Upper lobe of right lung (tissue), 1 donor: Measurements from ENCODE around the gene CDK14. TPM values are rescaled to one million over a fixed set of nuclear protein-coding genes. Genes with fewer than 3 reads are reported as not detected.
"Not testable (repeated sequence)": the region's sequence is repeated elsewhere in the genome, so short reads cannot be mapped to it uniquely, and the experiment has no call there.

Experiments used
- ATAC-seq: fragments of 200-7000 bp; cut with Tn5 transposase; one replicate; pipeline ENCODE4 v1.9.1; 2020; ENCODE audit warnings: mild to moderate bottlenecking, moderate library complexity
- DNase-seq: peaks from one replicate; pipeline ENCODE4 v3.0.0-alpha.2; 2020
- H3K27ac ChIP-seq: fragments of 200-600 bp; one replicate; pipeline ENCODE4 v1.8.0; 2022
- H3K27me3 ChIP-seq: fragments of 200-600 bp; one replicate; pipeline ENCODE4 v1.8.0; 2022; ENCODE audit warnings: mild to moderate bottlenecking
- H3K36me3 ChIP-seq: fragments of 200-600 bp; one replicate; pipeline ENCODE4 v1.8.0; 2022
- H3K4me1 ChIP-seq: fragments of 200-600 bp; one replicate; pipeline ENCODE4 v1.8.0; 2022
- H3K4me3 ChIP-seq: fragments of 200-600 bp; one replicate; pipeline ENCODE4 v1.8.0; 2022; ENCODE audit warnings: mild to moderate bottlenecking
- H3K9me3 ChIP-seq: fragments of 200-600 bp; one replicate; pipeline ENCODE4 v1.8.0; 2022
- intact Hi-C: fragments of 100-400 bp; cut with DNase I; formaldehyde crosslinking; loops from one replicate; pipeline ENCODE4 v1.11.0; 2022
- total RNA-seq: library from RNA; stranded (reverse); fragmentation: NEBNext Ultra II Directional; extraction: Animal tissue kit (Norgen Biotek cat#: 25700); gene quantifications from one replicate; pipeline ENCODE4 v1.2.1, GENCODE V29; 2021
- TF ChIP-seq, protein P1 (sequence below): fragments of 200-600 bp; IDR thresholded peaks from one replicate; pipeline ENCODE4 v1.8.0; 2022; ENCODE audit warnings: antibody characterized with exemption
- donor health status: DM: no; HTN: yes; CAD: no; lungs with severe emphysema.

The CDK14 gene
- total RNA-seq, 1 donor from 2014 or later: 47.2 TPM

DNA sequence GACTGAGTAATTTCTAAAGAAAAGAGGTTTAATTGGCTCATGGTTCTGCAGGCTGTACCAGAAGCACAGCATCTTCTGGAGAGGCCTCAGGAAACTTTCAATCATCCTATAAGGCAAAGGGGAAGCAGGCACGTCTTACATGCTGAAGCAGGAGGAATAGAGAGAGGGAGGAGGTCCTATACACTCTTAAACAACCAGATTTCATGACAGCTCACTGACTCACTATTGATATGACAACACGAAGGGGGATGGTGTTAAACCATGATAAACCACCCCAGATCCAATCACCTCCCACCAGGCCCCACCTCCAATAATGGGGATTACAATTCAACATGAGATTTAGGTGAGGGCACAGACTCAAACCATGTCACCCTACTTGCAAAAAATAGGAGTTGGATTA is 201.5 kb downstream of the CDK14 start:
- intact Hi-C loops: no loop called here
- Histone ChIP-seq H3K4me3 (no peak overlapping the region), H3K9me3 (peaks cover 13% of the 10 kb centered on the region), H3K27ac (no peak overlapping the region), H3K36me3 (no peaks in the 10 kb centered on the region), H3K4me1 (no peaks in the 10 kb centered on the region), H3K27me3 (no peaks in the 10 kb centered on the region)
- DNase-seq: no peak
- TF ChIP-seq, protein P1, sequence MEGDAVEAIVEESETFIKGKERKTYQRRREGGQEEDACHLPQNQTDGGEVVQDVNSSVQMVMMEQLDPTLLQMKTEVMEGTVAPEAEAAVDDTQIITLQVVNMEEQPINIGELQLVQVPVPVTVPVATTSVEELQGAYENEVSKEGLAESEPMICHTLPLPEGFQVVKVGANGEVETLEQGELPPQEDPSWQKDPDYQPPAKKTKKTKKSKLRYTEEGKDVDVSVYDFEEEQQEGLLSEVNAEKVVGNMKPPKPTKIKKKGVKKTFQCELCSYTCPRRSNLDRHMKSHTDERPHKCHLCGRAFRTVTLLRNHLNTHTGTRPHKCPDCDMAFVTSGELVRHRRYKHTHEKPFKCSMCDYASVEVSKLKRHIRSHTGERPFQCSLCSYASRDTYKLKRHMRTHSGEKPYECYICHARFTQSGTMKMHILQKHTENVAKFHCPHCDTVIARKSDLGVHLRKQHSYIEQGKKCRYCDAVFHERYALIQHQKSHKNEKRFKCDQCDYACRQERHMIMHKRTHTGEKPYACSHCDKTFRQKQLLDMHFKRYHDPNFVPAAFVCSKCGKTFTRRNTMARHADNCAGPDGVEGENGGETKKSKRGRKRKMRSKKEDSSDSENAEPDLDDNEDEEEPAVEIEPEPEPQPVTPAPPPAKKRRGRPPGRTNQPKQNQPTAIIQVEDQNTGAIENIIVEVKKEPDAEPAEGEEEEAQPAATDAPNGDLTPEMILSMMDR: no peak
- ATAC-seq: no peak

DNA sequence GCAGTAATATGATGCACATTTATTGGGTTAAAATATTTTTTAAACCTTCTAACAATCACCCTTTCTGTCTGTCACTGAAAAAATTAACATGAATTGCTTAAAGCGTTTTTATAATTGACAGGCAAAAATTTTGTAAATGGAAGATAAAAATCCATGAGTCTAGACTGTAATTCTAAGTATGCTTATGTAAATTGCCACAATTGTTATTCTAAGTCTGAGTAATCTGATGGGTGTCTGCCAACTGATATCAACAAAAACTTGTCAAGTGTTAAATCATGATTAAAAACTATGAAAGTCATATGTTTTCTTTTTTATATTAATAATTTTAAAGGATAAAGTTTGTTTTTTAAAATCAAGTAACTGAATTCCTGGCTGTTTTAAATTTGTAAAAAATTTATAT is 208.2 kb downstream of the CDK14 start:
- intact Hi-C loops: no loop called here
- Histone ChIP-seq H3K9me3 (no peaks in the 10 kb centered on the region), H3K4me3 (no peak overlapping the region), H3K4me1 (no peaks in the 10 kb centered on the region), H3K36me3 (no peaks in the 10 kb centered on the region), H3K27ac (no peak overlapping the region), H3K27me3 (no peaks in the 10 kb centered on the region)
- TF ChIP-seq, protein P1: no peak
- no peak for DNase-seq
- ATAC-seq: no peak

DNA sequence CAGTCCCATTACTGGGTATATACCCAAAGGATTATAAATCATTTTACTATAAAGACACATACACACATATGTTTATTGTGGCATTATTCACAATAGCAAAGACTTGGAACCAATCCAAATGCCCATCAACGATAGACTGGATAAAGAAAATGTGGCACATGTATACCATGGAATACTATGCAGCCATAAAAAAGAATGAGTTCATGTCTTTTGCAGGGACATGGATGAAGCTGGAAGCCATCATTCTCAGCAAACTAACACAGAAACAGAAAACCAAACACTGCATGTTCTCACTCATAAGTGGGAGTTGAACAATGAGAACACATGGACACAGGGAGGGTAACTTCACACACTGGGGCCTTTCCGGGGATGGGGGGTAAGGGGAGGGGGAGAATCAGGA is 219.4 kb downstream of the CDK14 start:
- H3K36me3 ChIP-seq, H3K9me3 ChIP-seq, DNase-seq, H3K27me3 ChIP-seq, ATAC-seq, H3K4me1 ChIP-seq, intact Hi-C loops, H3K4me3 ChIP-seq, H3K27ac ChIP-seq: not testable (repeated sequence)

DNA sequence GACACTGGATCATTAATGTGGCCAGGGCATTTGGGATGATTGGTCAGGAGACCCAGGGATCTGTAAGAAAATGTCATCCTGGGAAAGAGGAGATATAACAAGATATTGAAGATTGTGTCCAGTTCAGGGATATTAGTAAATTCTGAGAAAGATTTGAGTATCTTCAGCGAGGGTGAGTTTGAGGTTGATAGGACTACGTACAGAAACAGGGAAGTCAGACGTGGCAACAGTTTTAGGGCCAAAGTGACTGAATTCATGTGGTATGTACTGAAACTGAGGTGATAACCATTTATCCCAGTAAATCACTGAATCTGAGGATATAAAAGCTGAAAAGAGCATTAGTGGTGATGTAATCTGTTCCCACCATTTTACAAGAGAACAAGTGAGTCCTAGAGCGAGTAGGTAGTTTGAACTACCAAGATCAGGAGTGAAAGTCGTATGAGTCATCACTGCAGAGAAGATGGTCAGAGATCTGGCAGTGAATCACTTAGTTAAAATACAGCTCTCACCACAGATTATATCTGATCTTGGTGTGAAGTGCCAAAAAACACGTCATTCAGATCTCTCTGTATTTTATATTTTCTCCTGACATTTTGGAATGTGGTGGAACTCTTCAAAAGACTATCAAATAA is 220.5 kb downstream of the CDK14 start:
- ATAC-seq: no peak
- no peak for DNase-seq
- Histone ChIP-seq H3K27ac (no peak overlapping the region), H3K27me3 (no peaks in the 10 kb centered on the region), H3K4me1 (no peaks in the 10 kb centered on the region), H3K36me3 (no peaks in the 10 kb centered on the region), H3K9me3 (no peaks in the 10 kb centered on the region), H3K4me3 (no peak overlapping the region)
- TF ChIP-seq, protein P1: no peak
- intact Hi-C loops: no loop called here

DNA sequence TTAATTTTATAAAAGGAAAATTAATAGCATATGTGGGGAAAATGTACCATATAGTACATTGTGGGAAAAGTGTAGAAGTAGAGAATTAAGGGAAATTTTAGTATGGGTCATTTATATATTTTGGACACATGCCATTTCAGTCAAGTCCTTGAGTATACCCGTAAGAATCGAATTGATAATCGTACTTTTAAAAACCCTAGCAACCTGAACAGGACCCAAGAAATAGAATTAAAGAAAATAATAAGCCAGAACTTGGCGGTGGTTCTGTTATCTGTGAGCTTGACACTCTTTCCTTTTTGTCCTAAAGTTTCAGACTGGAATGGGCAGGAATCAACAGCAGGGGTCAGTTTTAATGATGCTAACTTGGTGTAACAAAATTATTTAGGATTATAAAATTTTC is 221.0 kb downstream of the CDK14 start:
- H3K4me1 ChIP-seq: no peaks in the 10 kb centered on the region
- no peaks in the 10 kb centered on the region for H3K9me3 ChIP-seq
- ATAC-seq: no peak
- no peaks in the 10 kb centered on the region for H3K27me3 ChIP-seq
- H3K4me3 ChIP-seq: no peak overlapping the region
- no peak overlapping the region for H3K27ac ChIP-seq
- intact Hi-C loops: no loop called here
- TF ChIP-seq, protein P1: no peak
- no peak for DNase-seq
- no peaks in the 10 kb centered on the region for H3K36me3 ChIP-seq

DNA sequence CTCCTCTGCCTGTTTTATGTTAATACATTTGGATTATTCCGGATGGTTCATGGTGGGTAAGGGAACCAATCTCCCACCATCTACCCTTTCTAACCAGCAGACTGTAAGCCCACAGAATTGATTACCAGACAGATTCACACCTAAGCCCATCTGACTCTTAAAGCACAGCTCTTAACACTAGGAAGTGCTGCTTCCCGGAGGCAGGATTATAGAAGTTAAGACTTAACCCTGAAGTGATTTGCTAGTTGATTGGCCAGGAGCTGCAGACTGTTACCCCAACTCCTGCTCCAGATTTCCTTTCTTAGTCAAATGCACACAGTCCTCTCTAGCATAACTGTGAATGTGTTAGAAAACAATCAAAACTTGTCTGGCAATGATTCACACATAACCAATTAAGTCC is 221.7 kb downstream of the CDK14 start:
- no peak for DNase-seq
- no peaks in the 10 kb centered on the region for H3K27me3 ChIP-seq
- no peak overlapping the region for H3K27ac ChIP-seq
- TF ChIP-seq, protein P1: no peak
- no peak overlapping the region for H3K4me3 ChIP-seq
- intact Hi-C loops: no loop called here
- no peak for ATAC-seq
- no peaks in the 10 kb centered on the region for H3K9me3 ChIP-seq
- no peaks in the 10 kb centered on the region for H3K4me1 ChIP-seq
- no peaks in the 10 kb centered on the region for H3K36me3 ChIP-seq
